Measurements from ENCODE around the gene C17orf107. TPM values are rescaled to one million over a fixed set of nuclear protein-coding genes. Genes with fewer than 3 reads are reported as not detected.

Gene C17orf107
- total and polyA plus RNA-seq, 2 of the 13 experiments (the other 11 are each of a cell fraction or from before 2014, with no cell fraction given) = 0.20 to 0.59 TPM

GRCh38 chr17:4948166-4948930 lies 49.0 kb downstream of the C17orf107 start, which contains the start of gene PFN1 (continued):
- TF ChIP-seq ZNF501 (CRISPR knock-in tag; IDR thresholded peaks at IDR 0.05) (no peak), ZNF17 (CRISPR knock-in tag; IDR thresholded peaks at IDR 0.05) (no peak), PRDM10 (CRISPR knock-in tag; IDR thresholded peaks at IDR 0.05; ENCODE audit: low read depth) (peak; percentile 94), POGK (CRISPR knock-in tag; conservative IDR thresholded peaks at IDR 0.05) (no peak; the same call in 1 of the 2 replicates), ZNF407 (CRISPR knock-in tag; IDR thresholded peaks at IDR 0.05; ENCODE audit: not compliant biosample characterization) (no peak), SNAPC2 (CRISPR knock-in tag; IDR thresholded peaks at IDR 0.05) (peak; percentile 61; the same call in 1 of the 2 replicates), NAIF1 (CRISPR knock-in tag; IDR thresholded peaks at IDR 0.05; ENCODE audit: borderline replicate concordance) (no peak), ZFAT (CRISPR knock-in tag; conservative IDR thresholded peaks at IDR 0.05) (0 out of 2 replicates have a peak, but pooled peaks have one; percentile 48), PRMT3 (CRISPR knock-in tag; IDR thresholded peaks at IDR 0.05; ENCODE audit: borderline replicate concordance, low read depth) (no peak), HOXA3 (CRISPR knock-in tag; IDR thresholded peaks at IDR 0.05) (peak; percentile 69), SP2 (CRISPR knock-in tag; IDR thresholded peaks at IDR 0.05) (peak; percentile 56; the same call in 1 of the 2 replicates), ZFP62 (CRISPR knock-in tag; IDR thresholded peaks at IDR 0.05) (no peak), ZNF841 (CRISPR knock-in tag; IDR thresholded peaks at IDR 0.05; ENCODE audit: borderline replicate concordance) (no peak; the same call in 1 of the 2 replicates)

All from HepG2 (cell line).